ENCODE measurements around the gene ZBTB37.

DNA sequence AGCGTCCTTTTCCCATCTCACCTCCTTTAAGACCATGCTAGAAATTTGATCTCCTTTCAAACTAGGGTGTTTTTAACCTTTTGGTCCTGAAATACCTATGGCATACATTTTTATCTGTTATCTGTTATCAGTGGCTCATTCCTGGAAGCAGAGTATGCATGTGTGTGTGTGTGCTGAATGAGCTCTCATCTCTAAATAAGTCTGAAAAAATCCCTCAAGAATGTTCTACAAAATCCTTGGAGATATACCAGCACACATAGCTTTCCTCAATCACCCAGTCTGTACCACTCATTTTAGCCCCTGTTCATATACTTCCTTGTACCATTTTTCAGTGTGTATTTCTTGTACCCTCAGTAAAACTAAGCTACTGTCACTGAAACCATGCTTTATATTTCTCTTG lies 49.7 kb upstream of the ZBTB37 start:
- TF ChIP-seq, protein P1, sequence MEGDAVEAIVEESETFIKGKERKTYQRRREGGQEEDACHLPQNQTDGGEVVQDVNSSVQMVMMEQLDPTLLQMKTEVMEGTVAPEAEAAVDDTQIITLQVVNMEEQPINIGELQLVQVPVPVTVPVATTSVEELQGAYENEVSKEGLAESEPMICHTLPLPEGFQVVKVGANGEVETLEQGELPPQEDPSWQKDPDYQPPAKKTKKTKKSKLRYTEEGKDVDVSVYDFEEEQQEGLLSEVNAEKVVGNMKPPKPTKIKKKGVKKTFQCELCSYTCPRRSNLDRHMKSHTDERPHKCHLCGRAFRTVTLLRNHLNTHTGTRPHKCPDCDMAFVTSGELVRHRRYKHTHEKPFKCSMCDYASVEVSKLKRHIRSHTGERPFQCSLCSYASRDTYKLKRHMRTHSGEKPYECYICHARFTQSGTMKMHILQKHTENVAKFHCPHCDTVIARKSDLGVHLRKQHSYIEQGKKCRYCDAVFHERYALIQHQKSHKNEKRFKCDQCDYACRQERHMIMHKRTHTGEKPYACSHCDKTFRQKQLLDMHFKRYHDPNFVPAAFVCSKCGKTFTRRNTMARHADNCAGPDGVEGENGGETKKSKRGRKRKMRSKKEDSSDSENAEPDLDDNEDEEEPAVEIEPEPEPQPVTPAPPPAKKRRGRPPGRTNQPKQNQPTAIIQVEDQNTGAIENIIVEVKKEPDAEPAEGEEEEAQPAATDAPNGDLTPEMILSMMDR (IDR thresholded peaks at IDR 0.05), result no peak
- TF ChIP-seq POLR2A (IDR thresholded peaks at IDR 0.05) (no peak), POLR2AphosphoS5 (IDR thresholded peaks at IDR 0.05; ENCODE audit: insufficient read depth in 1 of 2, low read depth in 1 of 2) (no peak)

Data from vagina (tissue), 2 donors.